HFF-Myc (cell line): ENCODE measurements around the gene KCNMB3.
"Not testable (repeated sequence)": the region's sequence is repeated elsewhere in the genome, so short reads cannot be mapped to it uniquely, and the experiment has no call there.

Experiments used
- DNase-seq: peaks from one replicate; pipeline ENCODE4 v3.0.0-alpha.2; 2011; ENCODE audit warnings: low read depth; ENCODE audit errors: extremely low read depth
- H3K4me3 ChIP-seq: replicated peaks from 2 replicates; pipeline ENCODE4 v1.5.1; 2011; ENCODE audit warnings: low read depth, mild to moderate bottlenecking, control low read depth, low read length
- CTCF ChIP-seq: IDR thresholded peaks from 2 replicates; pipeline ENCODE4 v1.5.1; 2012; ENCODE audit warnings: mild to moderate bottlenecking, low read depth, low read length, control low read depth; ENCODE audit errors: missing control alignments

Gene KCNMB3

GRCh38 chr3:179256813-179257212, 5.9 kb upstream of the KCNMB3 start:
- no peak for TF ChIP-seq CTCF
- no peak for DNase-seq

GRCh38 chr3:179247289-179248015, 3.5 kb downstream of the KCNMB3 start:
- TF ChIP-seq CTCF = no peak
- DNase-seq = no peak
- H3K4me3 ChIP-seq = no peak overlapping the region

More at GRCh38 chr3:179256813-179257212, 5.9 kb upstream of the KCNMB3 start:
- no peak overlapping the region for H3K4me3 ChIP-seq

GRCh38 chr3:179244878-179245277, 6.0 kb downstream of the KCNMB3 start:
- no peak for TF ChIP-seq CTCF
- no peak for DNase-seq
- no peak overlapping the region for H3K4me3 ChIP-seq

GRCh38 chr3:179242859-179243258, 8.1 kb downstream of the KCNMB3 start:
- not testable (repeated sequence) for DNase-seq, H3K4me3 ChIP-seq

- H3K4me3 ChIP-seq, DNase-seq: not testable (repeated sequence)
These were observed 10.6 kb downstream of the KCNMB3 start for GRCh38 chr3:179240299-179240698.

- H3K4me3 ChIP-seq = no peak overlapping the region
- DNase-seq = no peak
- TF ChIP-seq CTCF = no peak
These were observed 14.1 kb downstream of the KCNMB3 start for GRCh38 chr3:179236669-179237301.

GRCh38 chr3:179234199-179234598, 16.7 kb downstream of the KCNMB3 start:
- no peak for DNase-seq
- no peak overlapping the region for H3K4me3 ChIP-seq
- no peak for TF ChIP-seq CTCF

GRCh38 chr3:179233043-179233442, 17.9 kb downstream of the KCNMB3 start:
- no peak overlapping the region for H3K4me3 ChIP-seq
- DNase-seq = no peak
- TF ChIP-seq CTCF = no peak
